HG03565 (cell line): ENCODE measurements around the gene LDLRAD4.
"Not testable (repeated sequence)": the region's sequence is repeated elsewhere in the genome, so short reads cannot be mapped to it uniquely, and the experiment has no call there.

Experiments used
- ATAC-seq: cut with Tn5 transposase; IDR thresholded peaks from one replicate; pipeline ENCODE4 v1.9.1; 2021; ENCODE audit warnings: mild to moderate bottlenecking, moderate library complexity; ENCODE audit not compliant: unreplicated experiment

LDLRAD4 gene

DNA sequence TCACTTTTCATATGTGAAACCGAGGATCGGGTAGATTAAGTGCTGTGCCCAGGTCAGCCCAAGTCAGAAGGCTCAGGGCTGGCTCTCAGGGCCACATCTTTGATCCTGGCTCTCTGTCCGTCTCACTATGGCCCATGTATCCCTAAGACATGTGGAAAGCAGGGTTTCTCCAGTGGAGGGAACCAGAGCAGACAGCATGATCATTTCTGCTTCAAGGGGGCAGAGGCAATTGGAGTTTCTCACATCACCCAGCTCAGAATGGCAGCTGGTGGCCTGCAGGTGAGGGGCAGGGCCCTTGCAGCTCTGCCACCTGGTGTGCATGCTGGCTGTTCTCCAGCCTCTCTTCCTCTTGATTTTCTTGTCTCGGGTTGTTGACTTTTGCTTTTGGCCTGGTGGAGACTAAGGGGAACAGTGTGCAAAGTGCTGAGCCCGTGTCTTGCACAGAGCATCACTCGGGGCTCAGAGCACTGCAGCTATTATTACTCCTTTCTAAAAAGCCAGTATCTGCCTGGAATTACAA is 27.0 kb downstream of the LDLRAD4 start:
- no peak for ATAC-seq

GRCh38 chr18:13246121-13246520 is 27.6 kb downstream of the LDLRAD4 start:
- ATAC-seq = no peak

- no peak for ATAC-seq
Measured at GRCh38 chr18:13246591-13246990, 28.0 kb downstream of the LDLRAD4 start.

DNA sequence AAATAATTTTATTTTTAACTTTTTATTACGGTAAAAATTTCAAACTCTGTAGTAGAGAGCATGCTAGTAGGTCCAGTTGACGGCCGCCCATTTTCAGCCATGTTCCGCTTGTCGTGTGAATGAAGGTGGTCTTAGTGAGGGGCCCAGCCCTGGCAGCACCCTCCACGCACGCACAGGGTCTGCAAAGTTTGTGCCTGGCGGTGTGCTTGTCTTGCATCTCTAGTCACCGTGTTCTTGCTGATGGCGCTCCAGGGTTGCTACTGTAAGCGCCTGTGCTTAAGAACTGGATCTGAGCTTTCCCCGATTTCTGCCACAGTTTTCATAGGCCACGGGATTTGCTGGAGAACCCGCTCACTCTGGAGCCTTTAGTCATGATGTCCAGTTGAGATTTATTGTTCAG is 28.9 kb downstream of the LDLRAD4 start:
- ATAC-seq = no peak

DNA sequence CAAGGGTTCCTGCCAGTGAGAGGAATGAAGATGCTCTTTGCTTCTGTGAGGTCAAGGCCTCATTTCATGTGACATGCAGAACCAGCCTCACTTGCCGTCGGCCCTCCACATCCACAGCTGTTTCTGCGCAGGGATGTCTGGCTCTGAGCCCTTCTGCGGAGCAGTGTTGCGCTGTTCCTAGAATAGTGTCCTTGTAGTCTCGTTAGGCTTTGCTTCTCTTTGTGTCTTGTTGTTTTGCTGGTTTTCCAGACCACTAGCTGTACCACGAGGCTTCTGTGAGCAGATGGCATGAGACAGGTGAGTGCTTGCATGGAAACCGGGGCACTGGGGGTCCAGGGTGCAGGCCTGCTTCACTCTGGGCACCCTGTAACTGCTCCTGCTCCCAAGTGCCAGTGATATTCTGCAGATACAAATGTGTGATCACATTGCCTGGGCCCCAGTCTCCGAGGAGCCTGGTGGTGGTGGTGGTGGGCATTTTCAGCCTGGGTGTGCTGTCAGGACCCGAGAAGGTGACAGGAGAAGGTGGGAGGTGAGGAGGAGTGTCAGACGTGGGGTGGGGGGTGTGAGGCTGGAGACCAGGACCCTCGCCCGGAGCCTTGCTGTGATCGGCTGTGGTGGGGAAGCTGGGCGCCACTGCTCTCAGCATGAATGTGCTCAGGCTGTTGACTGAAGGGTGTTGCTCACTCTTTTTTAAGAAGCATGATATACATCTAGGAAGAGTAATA is 34.3 kb downstream of the LDLRAD4 start:
- ATAC-seq = no peak

- no peak for ATAC-seq
Measured at GRCh38 chr18:13253786-13254688, 35.5 kb downstream of the LDLRAD4 start.

GRCh38 chr18:13254971-13255927 is 36.7 kb downstream of the LDLRAD4 start:
- ATAC-seq = no peak

- ATAC-seq = no peak
Measured at GRCh38 chr18:13256444-13257305, 38.1 kb downstream of the LDLRAD4 start.

GRCh38 chr18:13257361-13257980 is 38.9 kb downstream of the LDLRAD4 start:
- ATAC-seq = no peak

DNA sequence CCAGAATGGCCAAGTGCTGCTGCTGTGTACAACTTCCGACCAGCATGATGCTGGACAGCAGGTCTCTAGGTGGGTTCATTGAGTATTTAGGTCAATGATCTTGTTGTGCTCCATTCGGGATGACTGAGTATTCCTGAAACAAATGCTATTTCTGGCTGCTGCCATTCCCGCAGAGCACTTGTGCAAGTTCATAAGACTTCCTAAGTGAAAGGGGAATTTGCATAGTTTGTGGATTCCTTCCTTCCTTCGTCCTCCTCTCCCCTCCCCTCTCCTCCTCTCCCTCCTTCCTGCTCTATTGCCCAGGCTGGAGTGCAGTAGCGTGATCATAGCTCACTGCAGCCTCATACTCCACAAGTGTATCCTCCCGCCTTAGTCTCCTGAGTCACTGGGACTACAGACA is 40.4 kb downstream of the LDLRAD4 start:
- ATAC-seq = no peak

DNA sequence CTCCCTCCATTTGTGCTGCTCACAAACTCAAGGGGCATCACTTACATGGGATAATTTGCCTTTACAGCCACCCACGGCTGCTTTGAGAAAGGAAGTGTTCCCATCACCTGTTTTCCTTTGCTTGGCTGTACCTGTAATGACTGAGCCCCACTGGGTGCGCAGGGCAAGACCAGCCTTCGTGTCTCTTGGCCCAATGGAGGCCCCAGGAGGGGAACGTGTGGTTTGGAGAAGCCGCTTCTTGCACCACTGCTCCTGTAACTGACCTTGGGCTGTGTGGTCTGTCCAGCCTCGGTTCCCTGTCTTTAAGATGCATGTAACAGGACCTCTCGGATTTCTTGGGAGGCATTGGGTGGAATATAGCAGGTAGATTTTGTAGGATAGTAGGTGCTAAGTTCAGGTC is 41.1 kb downstream of the LDLRAD4 start:
- no peak for ATAC-seq

GRCh38 chr18:13260197-13260934 is 41.8 kb downstream of the LDLRAD4 start:
- ATAC-seq = no peak

- ATAC-seq = no peak
Measured at GRCh38 chr18:13260935-13261640, 42.5 kb downstream of the LDLRAD4 start.

DNA sequence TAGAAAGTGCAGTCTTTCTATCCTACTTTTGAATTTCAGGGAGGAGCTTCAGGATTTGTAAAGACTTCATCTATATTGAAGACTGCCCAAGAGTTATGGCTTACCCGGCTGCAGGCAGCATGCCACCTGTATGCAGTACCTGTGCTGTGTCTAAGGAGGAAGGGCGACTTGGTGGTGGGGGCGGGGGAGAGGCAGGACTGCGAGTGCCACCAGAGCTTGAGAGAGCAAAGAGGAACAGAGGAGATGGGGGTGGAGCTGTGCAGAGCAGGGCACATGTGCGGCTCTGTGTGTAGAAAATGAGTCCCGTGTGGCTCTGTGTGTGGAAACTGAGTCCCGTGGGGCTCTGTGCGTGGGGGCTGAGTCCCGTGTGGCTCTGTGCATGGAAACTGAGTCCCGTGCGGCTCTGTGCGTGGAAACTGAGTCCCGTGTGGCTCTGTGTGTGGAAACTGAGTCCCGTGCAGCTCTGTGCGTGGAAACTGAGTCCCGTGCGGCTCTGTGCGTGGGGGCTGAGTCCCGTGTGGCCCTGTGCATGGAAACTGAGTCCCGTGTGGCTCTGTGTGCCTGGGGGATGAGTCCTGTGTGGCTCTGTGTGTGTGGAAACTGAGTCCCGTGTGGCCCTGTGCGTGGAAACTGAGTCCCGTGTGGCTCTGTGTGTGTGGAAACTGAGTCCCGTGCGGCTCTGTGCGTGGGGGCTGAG is 43.2 kb downstream of the LDLRAD4 start:
- ATAC-seq = no peak

DNA sequence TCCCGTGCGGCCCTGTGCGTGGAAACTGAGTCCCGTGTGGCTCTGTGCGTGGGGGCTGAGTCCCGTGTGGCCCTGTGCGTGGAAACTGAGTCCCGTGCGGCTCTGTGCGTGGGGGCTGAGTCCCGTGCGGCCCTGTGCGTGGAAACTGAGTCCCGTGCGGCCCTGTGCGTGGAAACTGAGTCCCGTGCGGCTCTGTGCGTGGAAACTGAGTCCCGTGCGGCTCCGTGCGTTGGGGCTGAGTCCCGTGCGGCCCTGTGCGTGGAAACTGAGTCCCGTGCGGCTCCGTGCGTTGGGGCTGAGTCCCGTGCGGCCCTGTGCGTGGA is 43.8 kb downstream of the LDLRAD4 start:
- ATAC-seq = not testable (repeated sequence)

DNA sequence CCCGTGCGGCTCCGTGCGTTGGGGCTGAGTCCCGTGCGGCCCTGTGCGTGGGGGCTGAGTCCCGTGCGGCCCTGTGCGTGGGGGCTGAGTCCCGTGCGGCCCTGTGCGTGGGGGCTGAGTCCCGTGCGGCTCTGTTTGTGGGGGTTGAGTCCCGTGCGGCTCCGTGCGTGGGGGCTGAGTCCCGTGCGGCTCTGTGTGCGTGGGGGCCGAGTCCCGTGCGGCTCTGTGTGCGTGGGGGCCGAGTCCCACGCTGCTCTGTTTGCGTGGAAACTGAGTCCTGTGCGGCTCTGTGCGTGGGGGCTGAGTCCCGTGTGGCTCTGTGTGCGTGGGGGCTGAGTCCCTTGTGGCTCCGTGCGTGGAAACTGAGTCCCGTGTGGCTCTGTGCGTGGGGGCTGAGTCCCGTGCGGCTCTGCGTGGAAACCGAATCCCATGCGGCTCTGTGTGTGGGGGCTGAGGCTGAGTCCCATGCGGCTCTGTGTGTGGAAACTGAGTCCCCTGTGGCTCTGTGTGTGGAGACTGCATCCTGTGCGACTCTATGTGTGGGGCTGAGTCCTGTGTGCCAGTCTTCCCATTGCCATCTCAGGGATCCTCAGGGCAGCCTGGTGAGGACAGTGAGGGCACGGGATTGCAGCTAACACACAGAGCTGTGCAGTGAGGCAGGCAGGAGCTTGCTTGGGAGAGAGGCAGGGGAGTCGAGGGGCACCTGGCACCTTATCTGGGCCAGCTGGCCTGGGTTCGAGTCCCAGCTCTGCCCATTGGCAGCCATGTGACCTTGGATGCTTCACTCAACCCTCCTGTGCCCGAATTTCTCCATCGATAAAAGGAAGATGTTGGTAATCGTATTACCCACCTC is 44.5 kb downstream of the LDLRAD4 start:
- no peak for ATAC-seq
